ENCODE results near the gene NT5C1A. TPM values are rescaled to one million over a fixed set of nuclear protein-coding genes. Genes with fewer than 3 reads are reported as not detected.

NT5C1A gene
- total RNA-seq, 1 experiment from 2014 or later = not detected

DNA sequence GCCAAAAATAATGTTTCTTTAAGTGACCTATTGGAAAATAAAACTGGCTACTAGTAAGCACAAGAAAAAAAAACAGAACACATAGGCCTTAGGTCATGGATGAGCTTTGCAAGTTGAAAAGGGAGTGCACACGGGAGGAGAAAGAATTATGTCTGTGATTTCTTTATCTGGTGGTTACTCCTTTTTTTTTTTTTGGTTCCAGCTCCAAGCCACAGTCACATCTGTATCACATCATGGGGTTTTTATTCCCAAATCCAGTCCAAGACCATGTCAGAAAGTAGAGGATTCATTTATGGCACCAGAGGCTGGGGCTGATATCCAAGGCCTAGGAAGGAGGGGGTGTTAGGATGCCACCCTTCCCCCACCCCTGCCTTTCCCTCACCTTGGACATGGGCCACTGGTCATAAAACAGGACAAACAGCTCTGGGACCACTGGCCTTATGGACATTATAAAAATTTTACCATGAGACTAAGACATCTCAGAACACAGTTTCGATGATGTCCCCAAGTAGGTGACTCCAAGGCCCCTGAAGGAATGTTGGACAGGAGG lies 22.2 kb downstream of the NT5C1A start:
- H4K20me1 ChIP-seq (ENCODE audit: control insufficient read depth, insufficient read depth, insufficient read length) = no peaks in the 10 kb centered on the region
- no peak overlapping the region for H2BK20ac ChIP-seq (ENCODE audit: low read depth, low read length, poor library complexity, severe bottlenecking)
- H2AK5ac ChIP-seq (ENCODE audit: insufficient read length, low read length) = no peak overlapping the region
- no CpG with 5 or more reads among the region's 2 CpGs for WGBS (ENCODE audit: extremely low coverage, insufficient read length, low lambda C conversion rate)
- no peak overlapping the region for H3K18ac ChIP-seq (ENCODE audit: insufficient read length, low read depth, low read length)
- H2BK120ac ChIP-seq (ENCODE audit: low read depth, low read length, poor library complexity, severe bottlenecking) = no peak overlapping the region
- no peaks in the 10 kb centered on the region for H3K79me2 ChIP-seq (ENCODE audit: insufficient read depth, low read length)
- no peak for DNase-seq
- H3K4me3 Mint-ChIP-seq = no peak overlapping the region
- no peaks in the 10 kb centered on the region for H3K79me1 ChIP-seq (ENCODE audit: insufficient read depth, low read depth, low read length, poor library complexity, severe bottlenecking)
- H3K23me2 ChIP-seq (ENCODE audit: insufficient read length, low read depth, low read length, poor library complexity, severe bottlenecking) = no peaks in the 10 kb centered on the region
- no peak overlapping the region for H2BK12ac ChIP-seq (ENCODE audit: insufficient read length, low read depth, low read length)
- H3K4me2 ChIP-seq (ENCODE audit: insufficient read depth, insufficient read length, low read length) = no peak overlapping the region
- no peak overlapping the region for H2AFZ ChIP-seq (ENCODE audit: low read length)
- no peak overlapping the region for H3K27ac ChIP-seq (ENCODE audit: insufficient read length, low read depth, low read length)
- H3K27me3 ChIP-seq (ENCODE audit: insufficient read depth, low read length) = no peaks in the 10 kb centered on the region
- H3K4me1 Mint-ChIP-seq = peaks cover 8 to 17% of the 10 kb centered on the region in 2 experiments
- no peak overlapping the region for H4K5ac ChIP-seq (ENCODE audit: insufficient read length, low read depth, low read length)
- no peaks in the 10 kb centered on the region for H3K36me3 Mint-ChIP-seq (ENCODE audit: insufficient read depth in 1 of 3, low read depth in 3 of 3)
- H3K9ac ChIP-seq (ENCODE audit: extremely low read depth, insufficient read length, low read length) = no peak overlapping the region
- H3K9me3 Mint-ChIP-seq = no peaks in the 10 kb centered on the region
- H3K9me3 ChIP-seq (ENCODE audit: control insufficient read depth, low read depth, low read length) = no peaks in the 10 kb centered on the region
- TF ChIP-seq, protein P1, sequence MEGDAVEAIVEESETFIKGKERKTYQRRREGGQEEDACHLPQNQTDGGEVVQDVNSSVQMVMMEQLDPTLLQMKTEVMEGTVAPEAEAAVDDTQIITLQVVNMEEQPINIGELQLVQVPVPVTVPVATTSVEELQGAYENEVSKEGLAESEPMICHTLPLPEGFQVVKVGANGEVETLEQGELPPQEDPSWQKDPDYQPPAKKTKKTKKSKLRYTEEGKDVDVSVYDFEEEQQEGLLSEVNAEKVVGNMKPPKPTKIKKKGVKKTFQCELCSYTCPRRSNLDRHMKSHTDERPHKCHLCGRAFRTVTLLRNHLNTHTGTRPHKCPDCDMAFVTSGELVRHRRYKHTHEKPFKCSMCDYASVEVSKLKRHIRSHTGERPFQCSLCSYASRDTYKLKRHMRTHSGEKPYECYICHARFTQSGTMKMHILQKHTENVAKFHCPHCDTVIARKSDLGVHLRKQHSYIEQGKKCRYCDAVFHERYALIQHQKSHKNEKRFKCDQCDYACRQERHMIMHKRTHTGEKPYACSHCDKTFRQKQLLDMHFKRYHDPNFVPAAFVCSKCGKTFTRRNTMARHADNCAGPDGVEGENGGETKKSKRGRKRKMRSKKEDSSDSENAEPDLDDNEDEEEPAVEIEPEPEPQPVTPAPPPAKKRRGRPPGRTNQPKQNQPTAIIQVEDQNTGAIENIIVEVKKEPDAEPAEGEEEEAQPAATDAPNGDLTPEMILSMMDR (conservative IDR thresholded peaks at IDR 0.05) = no peak
- H4K8ac ChIP-seq (replicated peaks; ENCODE audit: insufficient read length, low read depth, low read length) = no peak overlapping the region
- H3K27me3 Mint-ChIP-seq (ENCODE audit: low read depth) = peaks cover 79% of the 10 kb centered on the region
- H3K4me1 ChIP-seq (ENCODE audit: insufficient read depth, low read length) = no peaks in the 10 kb centered on the region
- no peak overlapping the region for H2BK5ac ChIP-seq (ENCODE audit: insufficient read length, low read length)
- H3K14ac ChIP-seq (ENCODE audit: insufficient read depth, low read length) = no peak overlapping the region
- H4K91ac ChIP-seq (ENCODE audit: insufficient read length, low read depth, low read length) = no peak overlapping the region
- H2BK15ac ChIP-seq (ENCODE audit: low read depth, low read length) = no peak overlapping the region
- H3T11ph ChIP-seq (ENCODE audit: low read length) = no peak overlapping the region
- H3K23ac ChIP-seq (ENCODE audit: insufficient read length, low read depth, low read length) = no peak overlapping the region
- H3K27ac Mint-ChIP-seq = no peak overlapping the region
- H3K56ac ChIP-seq (ENCODE audit: insufficient read length, low read depth, low read length) = no peak overlapping the region
- H3K4ac ChIP-seq (ENCODE audit: low read depth, low read length) = no peak overlapping the region
